NB4 (cell line): Measurements from ENCODE around the gene TERT.

Experiments
- CTCF ChIP-seq: IDR thresholded peaks from one replicate; pipeline ENCODE4 v1.5.1; 2012; ENCODE audit warnings: low read depth, low read length
- MAX ChIP-seq: IDR thresholded peaks from 2 replicates; pipeline ENCODE4 v1.6.1; 2011; ENCODE audit warnings: low read depth, low read length
- MYC ChIP-seq: IDR thresholded peaks from 2 replicates; pipeline ENCODE4 v1.6.1; 2011; ENCODE audit warnings: low read depth, low read length
- POLR2A ChIP-seq: IDR thresholded peaks from 2 replicates; pipeline ENCODE4 v1.6.1; 2011; ENCODE audit warnings: mild to moderate bottlenecking; ENCODE audit not compliant: insufficient read length; ENCODE audit errors: extremely low read depth

- no peak for TF ChIP-seq CTCF
- TF ChIP-seq POLR2A: no peak
- TF ChIP-seq MAX: no peak
- no peak for TF ChIP-seq MYC
Observed at GRCh38 chr5:1317921-1318565, 23.2 kb upstream of the TERT start.
